ENCODE measurements around the gene CADPS2.

- TF ChIP-seq, protein P1, sequence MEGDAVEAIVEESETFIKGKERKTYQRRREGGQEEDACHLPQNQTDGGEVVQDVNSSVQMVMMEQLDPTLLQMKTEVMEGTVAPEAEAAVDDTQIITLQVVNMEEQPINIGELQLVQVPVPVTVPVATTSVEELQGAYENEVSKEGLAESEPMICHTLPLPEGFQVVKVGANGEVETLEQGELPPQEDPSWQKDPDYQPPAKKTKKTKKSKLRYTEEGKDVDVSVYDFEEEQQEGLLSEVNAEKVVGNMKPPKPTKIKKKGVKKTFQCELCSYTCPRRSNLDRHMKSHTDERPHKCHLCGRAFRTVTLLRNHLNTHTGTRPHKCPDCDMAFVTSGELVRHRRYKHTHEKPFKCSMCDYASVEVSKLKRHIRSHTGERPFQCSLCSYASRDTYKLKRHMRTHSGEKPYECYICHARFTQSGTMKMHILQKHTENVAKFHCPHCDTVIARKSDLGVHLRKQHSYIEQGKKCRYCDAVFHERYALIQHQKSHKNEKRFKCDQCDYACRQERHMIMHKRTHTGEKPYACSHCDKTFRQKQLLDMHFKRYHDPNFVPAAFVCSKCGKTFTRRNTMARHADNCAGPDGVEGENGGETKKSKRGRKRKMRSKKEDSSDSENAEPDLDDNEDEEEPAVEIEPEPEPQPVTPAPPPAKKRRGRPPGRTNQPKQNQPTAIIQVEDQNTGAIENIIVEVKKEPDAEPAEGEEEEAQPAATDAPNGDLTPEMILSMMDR (IDR thresholded peaks at IDR 0.05) = no peak
- TF ChIP-seq POLR2A (IDR thresholded peaks at IDR 0.05) (no peak), EP300 (IDR thresholded peaks at IDR 0.05) (no peak)
Observed at GRCh38 chr7:122802301-122802751, 83.9 kb downstream of the CADPS2 start.
